A204.1 (cell line): ENCODE data around the gene JARID2.

ENCODE experiments used
- FAIRE-seq: peaks from 2 replicates; lab custom pipeline; 2012; peaks lifted over from hg19 to GRCh38; lab: Jason Lieb, UNC

The JARID2 gene

GRCh38 chr6:15495375-15495901, 249.6 kb downstream of the JARID2 start:
- FAIRE-seq: no peak

GRCh38 chr6:15496345-15497131, 250.7 kb downstream of the JARID2 start:
- FAIRE-seq: no peak

DNA sequence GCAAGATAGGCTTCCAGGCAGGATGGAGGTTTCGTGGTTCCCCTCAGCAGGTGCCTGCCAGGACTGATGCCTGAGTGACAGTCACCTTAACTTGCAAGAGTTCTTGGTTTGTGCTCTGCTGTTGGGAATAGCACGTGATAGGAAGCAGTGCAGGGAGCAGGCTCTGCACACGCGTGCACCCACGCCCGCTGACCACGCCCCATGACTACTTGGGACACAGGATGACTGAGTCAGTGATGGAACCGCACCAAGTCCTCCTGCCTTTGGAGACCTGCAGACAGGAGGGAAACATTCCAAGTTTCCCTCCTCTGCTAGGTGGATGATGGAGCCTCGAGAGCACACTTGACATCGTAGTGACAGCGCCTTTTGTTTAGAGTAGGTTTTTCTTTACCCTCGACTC, 252.8 kb downstream of the JARID2 start:
- FAIRE-seq: no peak

DNA sequence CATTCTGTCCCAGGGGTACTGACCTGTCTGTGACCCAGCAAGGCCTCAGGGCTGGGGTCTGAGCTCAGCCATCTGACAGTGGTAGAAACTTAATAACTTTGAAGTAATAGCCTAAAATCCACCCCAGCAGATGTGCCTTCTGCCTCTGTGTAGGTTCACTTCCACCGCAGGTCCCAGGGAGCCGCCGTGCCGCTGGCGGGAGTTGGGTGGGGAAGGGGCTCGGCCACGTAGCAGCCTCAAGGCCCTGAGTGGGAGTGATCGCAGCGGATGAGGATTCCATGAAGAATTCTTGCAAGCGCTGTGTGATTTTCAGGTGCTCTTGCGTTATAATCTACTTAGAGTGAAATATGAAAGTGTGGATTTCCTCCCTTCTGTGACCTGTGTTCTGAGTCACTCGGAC, 253.3 kb downstream of the JARID2 start:
- FAIRE-seq: no peak

DNA sequence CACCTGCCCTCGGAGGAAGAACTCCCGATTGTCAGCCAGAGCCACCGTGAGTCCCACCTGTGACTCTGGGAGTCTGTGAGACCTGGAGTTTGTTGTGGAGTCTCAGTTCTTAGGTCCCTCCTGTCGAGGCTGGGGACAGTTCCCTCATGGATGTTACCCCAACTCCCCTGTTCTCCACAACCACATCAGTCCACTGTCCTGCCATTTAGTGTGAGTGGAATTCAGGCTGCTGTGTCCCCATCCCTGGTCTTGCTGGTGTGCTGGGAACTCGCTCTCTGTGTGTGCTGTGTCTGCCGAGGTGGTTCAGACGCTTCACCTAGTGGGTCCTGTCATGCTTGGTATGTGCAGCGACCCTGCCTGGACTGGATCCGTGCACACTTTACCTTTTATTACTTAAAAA, 253.7 kb downstream of the JARID2 start:
- FAIRE-seq: no peak

- FAIRE-seq: no peak
Measured at GRCh38 chr6:15500078-15500740, 254.3 kb downstream of the JARID2 start.

GRCh38 chr6:15500901-15501825, 255.3 kb downstream of the JARID2 start:
- no peak for FAIRE-seq

DNA sequence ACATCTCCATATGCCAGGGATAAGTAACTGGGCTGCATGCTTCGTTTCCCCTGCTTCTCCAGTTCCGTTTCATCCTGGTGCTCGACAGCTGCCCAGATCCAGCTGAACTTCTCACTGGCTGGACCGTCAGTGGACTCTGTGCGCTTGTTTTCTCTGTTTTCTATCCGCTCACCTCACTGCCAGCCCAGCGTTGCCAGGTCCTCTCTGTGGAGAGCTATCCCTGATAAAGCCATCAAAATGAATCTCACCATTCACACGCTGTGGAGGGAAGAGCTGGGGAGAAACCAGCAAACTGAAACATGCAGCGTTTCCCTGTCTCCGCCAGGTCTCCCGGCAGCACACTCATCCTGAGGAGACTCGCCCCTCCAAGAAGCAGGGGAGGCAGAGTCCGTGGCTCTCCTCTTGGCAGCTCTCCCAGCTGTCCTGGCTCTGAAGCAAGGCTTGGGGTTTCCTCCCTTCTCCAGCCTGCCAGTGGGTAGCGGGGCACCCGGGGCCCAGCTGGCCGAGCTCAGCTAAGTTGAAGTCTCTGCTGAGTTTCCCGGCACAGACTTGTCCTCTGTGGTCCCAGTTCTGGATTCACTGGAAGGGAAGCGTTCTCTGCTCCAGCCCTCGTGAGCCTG, 256.1 kb downstream of the JARID2 start:
- no peak for FAIRE-seq

DNA sequence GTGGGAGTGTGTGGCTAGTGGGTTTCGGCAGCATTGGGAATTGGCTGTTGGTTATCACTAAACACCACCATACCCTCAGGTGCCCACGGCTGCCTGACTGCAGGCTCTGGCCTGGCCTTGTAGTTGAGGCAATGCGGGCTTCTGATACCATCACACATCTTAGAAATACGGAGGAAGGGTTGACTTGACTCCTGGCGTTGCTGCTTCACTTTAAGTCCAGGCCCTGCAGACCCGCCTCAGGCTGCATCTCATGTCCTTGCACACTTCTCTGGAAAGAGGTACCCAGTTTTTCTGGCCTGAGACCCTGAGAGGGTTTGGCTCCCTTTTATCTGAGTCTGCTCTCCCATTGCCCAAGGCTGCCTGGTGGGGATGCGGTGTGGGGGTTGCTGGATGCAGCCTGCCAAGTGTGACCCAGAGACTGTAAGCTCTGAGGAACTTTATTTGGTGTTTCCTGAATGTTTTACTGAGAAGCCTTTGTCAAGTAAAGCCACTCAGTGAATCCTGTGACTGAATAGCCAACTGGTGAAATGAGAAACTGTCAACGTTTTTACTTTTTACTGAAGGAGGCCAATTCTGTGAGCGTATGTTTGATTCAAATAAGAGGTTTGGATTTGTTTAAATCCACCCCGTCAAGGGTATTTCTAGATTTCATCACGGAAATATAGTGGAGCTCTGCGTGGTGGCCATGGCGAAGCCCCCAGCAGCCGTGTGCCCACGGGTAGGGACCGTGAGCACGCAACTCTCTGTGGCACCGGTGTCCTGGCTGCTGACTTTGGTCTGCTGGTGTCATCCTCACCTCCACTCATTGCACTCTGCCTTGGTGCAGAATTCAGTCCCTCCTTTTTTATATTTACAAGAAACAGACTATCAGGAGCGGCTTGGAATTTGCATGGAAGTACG, 256.8 kb downstream of the JARID2 start:
- no peak for FAIRE-seq

DNA sequence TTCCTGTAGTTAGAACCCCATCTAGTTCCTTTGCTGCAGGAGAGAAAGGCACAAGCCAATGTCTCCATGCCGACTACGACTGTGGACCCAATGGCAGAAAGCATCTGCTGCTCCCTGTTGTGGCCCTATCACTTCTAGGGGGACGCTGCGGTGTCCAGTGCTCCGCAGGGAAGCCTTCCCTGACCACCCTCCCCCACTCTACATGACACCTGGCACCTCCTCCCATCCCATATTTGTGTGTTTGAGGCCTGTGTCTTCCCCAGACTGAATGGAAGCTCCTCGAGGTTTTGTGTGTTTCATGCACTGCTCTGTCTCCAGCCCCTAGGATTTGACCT, 257.4 kb downstream of the JARID2 start:
- no peak for FAIRE-seq

GRCh38 chr6:15504040-15504495, 258.2 kb downstream of the JARID2 start:
- FAIRE-seq: no peak

- FAIRE-seq: no peak
Measured at GRCh38 chr6:15504581-15505350, 258.9 kb downstream of the JARID2 start.

- FAIRE-seq: no peak
Measured at GRCh38 chr6:15505463-15505918, 259.6 kb downstream of the JARID2 start.

- no peak for FAIRE-seq
Measured at GRCh38 chr6:15506066-15506465, 260.2 kb downstream of the JARID2 start.

- FAIRE-seq: no peak
Measured at GRCh38 chr6:15507221-15507620, 261.4 kb downstream of the JARID2 start.

DNA sequence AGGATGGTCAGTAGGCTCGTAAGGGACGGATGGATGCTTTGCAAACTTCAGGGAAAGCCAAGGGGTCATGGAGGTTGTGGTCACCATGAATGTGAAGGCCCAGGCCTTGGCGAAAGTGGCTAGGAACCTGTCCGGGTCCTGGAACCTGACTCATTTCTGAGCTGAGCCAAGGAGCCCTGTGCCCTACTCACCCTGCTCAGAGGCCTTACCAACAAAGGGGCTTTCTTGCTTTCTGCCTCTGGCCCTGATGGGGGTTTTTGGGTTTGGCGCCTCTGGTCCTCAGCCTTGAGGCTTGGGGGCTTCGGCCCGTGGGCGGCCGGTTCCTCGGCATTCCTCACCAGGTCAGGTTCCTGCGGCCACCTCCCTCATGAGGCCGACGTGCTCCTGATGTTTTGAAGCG, 261.9 kb downstream of the JARID2 start:
- no peak for FAIRE-seq

- FAIRE-seq: no peak
Measured at GRCh38 chr6:15508441-15508871, 262.6 kb downstream of the JARID2 start.

DNA sequence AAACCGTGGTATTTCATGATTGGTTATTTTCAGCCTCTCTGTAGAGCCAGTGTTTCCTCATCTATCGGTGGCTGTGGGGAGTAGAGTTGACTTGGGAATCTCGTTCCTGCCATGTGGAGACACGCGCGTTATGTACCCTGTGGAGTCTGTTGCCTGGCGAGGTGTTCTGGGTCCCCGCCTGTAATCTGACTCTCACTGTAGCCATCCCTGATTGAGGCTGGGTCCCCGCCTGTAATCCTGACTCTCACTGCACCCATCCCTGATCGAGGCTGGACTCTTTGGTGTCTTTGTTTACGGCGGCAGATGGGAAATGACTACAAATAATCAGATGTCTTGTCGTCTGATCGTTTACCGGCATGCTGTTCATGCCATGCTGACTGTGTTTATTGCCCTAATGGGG, 263.1 kb downstream of the JARID2 start:
- no peak for FAIRE-seq

GRCh38 chr6:15509335-15509933, 263.6 kb downstream of the JARID2 start:
- no peak for FAIRE-seq

DNA sequence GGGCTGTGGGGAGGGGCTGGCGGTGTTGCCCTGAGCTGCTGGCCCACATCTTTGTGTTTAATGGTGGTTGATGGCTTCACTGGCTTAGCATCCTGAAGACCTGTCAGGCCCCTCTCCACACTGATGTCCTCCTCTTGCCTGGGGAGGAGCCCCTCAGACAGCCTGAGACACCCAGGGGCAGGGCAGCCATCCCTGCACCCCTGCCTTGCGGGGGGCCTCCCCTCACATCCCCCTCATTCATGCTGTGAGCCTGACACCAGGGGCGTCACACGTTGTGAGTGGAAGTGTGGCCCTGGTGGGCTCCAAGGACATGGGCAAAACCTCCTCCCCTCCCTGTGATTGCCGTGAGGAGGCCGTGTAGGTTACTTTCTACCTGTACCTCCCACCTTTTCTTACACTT, 264.3 kb downstream of the JARID2 start:
- FAIRE-seq: no peak
